ENCODE results near the gene CMSS1.

GRCh38 chr3:100216713-100217112 is 399.1 kb downstream of the CMSS1 start:
- no peak for TF ChIP-seq CTCF (IDR thresholded peaks at IDR 0.05; ENCODE audit: low read length)
- TF ChIP-seq EZH2 (optimal IDR thresholded peaks at IDR 0.05; ENCODE audit: low read depth, low read length): no peak
- no peak for TF ChIP-seq EZH2phosphoT487 (IDR thresholded peaks at IDR 0.05; ENCODE audit: low read length)

Measured in MM.1S (cell line).